ENCODE results near the gene GRIA4.

The GRIA4 gene

GRCh38 chr11:105790840-105791239, 181.0 kb downstream of the GRIA4 start:
- DNase-seq: no peak

GRCh38 chr11:105793092-105793491, 183.2 kb downstream of the GRIA4 start:
- no peak for DNase-seq

GRCh38 chr11:105799263-105799662, 189.4 kb downstream of the GRIA4 start:
- no peak for DNase-seq

- DNase-seq: no peak
Observed at GRCh38 chr11:105799728-105800462, 190.0 kb downstream of the GRIA4 start.

GRCh38 chr11:105802390-105802789, 192.5 kb downstream of the GRIA4 start:
- DNase-seq: no peak

- DNase-seq: no peak
Observed at GRCh38 chr11:105811242-105811641, 201.4 kb downstream of the GRIA4 start.

- no peak for DNase-seq
Observed at GRCh38 chr11:105821372-105821771, 211.5 kb downstream of the GRIA4 start.

GRCh38 chr11:105821781-105822180, 211.9 kb downstream of the GRIA4 start:
- DNase-seq: no peak

GRCh38 chr11:105823495-105824033, 213.7 kb downstream of the GRIA4 start:
- DNase-seq: no peak

- DNase-seq: no peak
Observed at GRCh38 chr11:105824457-105825013, 214.7 kb downstream of the GRIA4 start.

GRCh38 chr11:105825141-105825540, 215.3 kb downstream of the GRIA4 start:
- no peak for DNase-seq

GRCh38 chr11:105827906-105828305, 218.0 kb downstream of the GRIA4 start:
- DNase-seq: no peak

GRCh38 chr11:105829084-105829483, 219.2 kb downstream of the GRIA4 start:
- DNase-seq: no peak

- no peak for DNase-seq
Observed at GRCh38 chr11:105834461-105834860, 224.6 kb downstream of the GRIA4 start.

GRCh38 chr11:105838668-105839384, 229.0 kb downstream of the GRIA4 start:
- peak; percentile 3 for DNase-seq

- DNase-seq: no peak
Observed at GRCh38 chr11:105840391-105840790, 230.5 kb downstream of the GRIA4 start.

- DNase-seq: no peak
Observed at GRCh38 chr11:105852403-105852802, 242.5 kb downstream of the GRIA4 start.

GRCh38 chr11:105854269-105854668, 244.4 kb downstream of the GRIA4 start:
- no peak for DNase-seq

GRCh38 chr11:105856954-105857353, 247.1 kb downstream of the GRIA4 start:
- no peak for DNase-seq

GRCh38 chr11:105857728-105858127, 247.9 kb downstream of the GRIA4 start:
- DNase-seq: no peak

GRCh38 chr11:105858841-105859240, 249.0 kb downstream of the GRIA4 start:
- DNase-seq: no peak

GRCh38 chr11:105860105-105860504, 250.2 kb downstream of the GRIA4 start:
- DNase-seq: no peak

GRCh38 chr11:105861225-105861624, 251.4 kb downstream of the GRIA4 start:
- DNase-seq: no peak

All from NCI-H226 (cell line).